Measurements from ENCODE around the gene RBBP8NL.

DNA sequence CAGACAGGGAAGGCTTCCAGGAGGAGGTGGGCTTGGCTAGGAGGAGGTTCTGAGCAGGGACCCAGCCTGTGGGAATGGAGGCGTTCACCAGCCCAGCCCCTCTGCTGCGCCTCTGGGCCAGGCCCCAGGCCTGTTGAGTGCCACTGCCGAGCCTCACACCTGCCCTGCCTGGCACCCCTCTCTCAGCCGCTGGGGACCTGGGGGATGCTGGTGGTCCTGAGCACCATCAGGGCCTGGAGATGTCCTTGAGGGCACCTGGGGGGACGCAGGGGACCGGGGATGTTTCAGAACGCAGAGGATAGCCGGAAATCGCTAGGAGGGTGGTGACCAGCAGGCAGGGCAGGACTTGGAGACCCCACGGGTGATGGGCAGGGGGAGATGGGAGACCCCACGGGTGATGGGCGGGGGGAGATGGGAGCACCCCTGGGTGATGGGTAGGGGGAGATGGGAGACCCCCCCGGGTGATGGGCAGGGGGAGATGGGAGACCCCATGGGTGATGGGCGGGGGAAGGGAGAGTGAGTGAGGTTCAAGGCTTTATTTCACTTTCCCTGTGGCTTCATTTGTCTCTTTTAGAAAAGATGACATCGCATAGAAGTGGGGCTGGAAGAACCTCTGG lies 35.7 kb upstream of the RBBP8NL start:
- TF ChIP-seq, protein P1, sequence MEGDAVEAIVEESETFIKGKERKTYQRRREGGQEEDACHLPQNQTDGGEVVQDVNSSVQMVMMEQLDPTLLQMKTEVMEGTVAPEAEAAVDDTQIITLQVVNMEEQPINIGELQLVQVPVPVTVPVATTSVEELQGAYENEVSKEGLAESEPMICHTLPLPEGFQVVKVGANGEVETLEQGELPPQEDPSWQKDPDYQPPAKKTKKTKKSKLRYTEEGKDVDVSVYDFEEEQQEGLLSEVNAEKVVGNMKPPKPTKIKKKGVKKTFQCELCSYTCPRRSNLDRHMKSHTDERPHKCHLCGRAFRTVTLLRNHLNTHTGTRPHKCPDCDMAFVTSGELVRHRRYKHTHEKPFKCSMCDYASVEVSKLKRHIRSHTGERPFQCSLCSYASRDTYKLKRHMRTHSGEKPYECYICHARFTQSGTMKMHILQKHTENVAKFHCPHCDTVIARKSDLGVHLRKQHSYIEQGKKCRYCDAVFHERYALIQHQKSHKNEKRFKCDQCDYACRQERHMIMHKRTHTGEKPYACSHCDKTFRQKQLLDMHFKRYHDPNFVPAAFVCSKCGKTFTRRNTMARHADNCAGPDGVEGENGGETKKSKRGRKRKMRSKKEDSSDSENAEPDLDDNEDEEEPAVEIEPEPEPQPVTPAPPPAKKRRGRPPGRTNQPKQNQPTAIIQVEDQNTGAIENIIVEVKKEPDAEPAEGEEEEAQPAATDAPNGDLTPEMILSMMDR (conservative IDR thresholded peaks at IDR 0.05): no peak
- no peak for TF ChIP-seq EZH2 (IDR thresholded peaks at IDR 0.05; ENCODE audit: low read depth)

All from PC-9 (cell line).